GM12878 (cell line): Measurements from ENCODE around the gene USP4. TPM values are rescaled to one million over a fixed set of nuclear protein-coding genes. Genes with fewer than 3 reads are reported as not detected.

Source experiments
- BCL11A ChIP-seq: IDR thresholded peaks from 2 replicates; pipeline ENCODE4 v1.6.1; 2011; ENCODE audit warnings: low read depth, low read length
- CHD2 ChIP-seq: IDR thresholded peaks from 2 replicates; pipeline ENCODE4 v1.6.1; 2011; ENCODE audit warnings: low read depth, low read length, improper control_type of control experiment, borderline replicate concordance
- CTCF ChIP-seq, 3 experiments: IDR thresholded peaks in 2 of 3; conservative IDR thresholded peaks in 1 of 3; 2 replicates each; pipeline ENCODE4 v1.5.1; 2011; ENCODE audit warnings: low read depth in 3 of 3, low read length in 3 of 3, mild to moderate bottlenecking in 3 of 3, control low read depth in 2 of 3, moderate library complexity in 2 of 3, inconsistent platforms in 1 of 3, mixed read lengths in 1 of 3; ENCODE audit not compliant: control insufficient read depth in 2 of 3, insufficient read depth in 1 of 3; ENCODE audit errors: extremely low read depth in 1 of 3
- EZH2 ChIP-seq: IDR thresholded peaks from 2 replicates; pipeline ENCODE4 v1.6.1; 2012; ENCODE audit warnings: low read depth, mild to moderate bottlenecking, control low read depth, inconsistent platforms, low read length, borderline replicate concordance; ENCODE audit not compliant: control insufficient read depth
- FOS ChIP-seq: IDR thresholded peaks from 3 replicates; pipeline ENCODE4 v1.6.1; 2011; ENCODE audit warnings: borderline replicate concordance; ENCODE audit not compliant: insufficient read length; ENCODE audit errors: extremely low read depth
- HCFC1 ChIP-seq: fragments of 150-350 bp; IDR thresholded peaks from 2 replicates; pipeline ENCODE4 v1.6.1; 2014; ENCODE audit warnings: low read length
- MXI1 ChIP-seq: fragments of 150-350 bp; IDR thresholded peaks from 2 replicates; pipeline ENCODE4 v1.6.1; 2011; ENCODE audit warnings: low read depth, mild to moderate bottlenecking, inconsistent platforms, low read length, improper control_type of control experiment
- MYC ChIP-seq: IDR thresholded peaks from 2 replicates; pipeline ENCODE4 v1.6.1; 2011; ENCODE audit warnings: mild to moderate bottlenecking, low read length, moderate library complexity, inconsistent platforms; ENCODE audit not compliant: insufficient read depth, insufficient replicate concordance, insufficient read length, severe bottlenecking
- POLR2A ChIP-seq: IDR thresholded peaks from 2 replicates; pipeline ENCODE4 v1.6.1; 2011; ENCODE audit warnings: low read depth, mild to moderate bottlenecking, low read length
- PRDM15 ChIP-seq: fragments of 450-650 bp; formaldehyde crosslinking; IDR thresholded peaks from 2 replicates; pipeline ENCODE4 v1.4.0; 2020; ENCODE audit warnings: mild to moderate bottlenecking, moderate library complexity
- RBBP5 ChIP-seq: fragments of 200-600 bp; sonication (generic); conservative IDR thresholded peaks from 2 replicates; pipeline ENCODE4 v1.6.1; 2016
- SIN3A ChIP-seq: IDR thresholded peaks from 2 replicates; pipeline ENCODE4 v1.6.1; 2012; ENCODE audit warnings: low read depth, low read length, improper control_type of control experiment
- SREBF1 ChIP-seq: IDR thresholded peaks from 2 replicates; pipeline ENCODE4 v1.6.1; 2012; ENCODE audit warnings: mild to moderate bottlenecking, low read length
- SRF ChIP-seq, 2 experiments: IDR thresholded peaks; 2 replicates each; pipeline ENCODE4 v1.6.1; 2011; ENCODE audit warnings: low read depth in 2 of 2, low read length in 2 of 2, mild to moderate bottlenecking in 1 of 2, moderate library complexity in 1 of 2
- STAT3 ChIP-seq: IDR thresholded peaks from 2 replicates; pipeline ENCODE4 v1.6.1; 2011; ENCODE audit warnings: low read depth, low read length, improper control_type of control experiment
- SUPT20H ChIP-seq: IDR thresholded peaks from 2 replicates; pipeline ENCODE4 v1.6.1; 2011; ENCODE audit warnings: low read depth, mild to moderate bottlenecking, low read length, moderate library complexity, borderline replicate concordance; ENCODE audit not compliant: control insufficient read depth
- TAF1 ChIP-seq: IDR thresholded peaks from 2 replicates; pipeline ENCODE4 v1.6.1; 2011; ENCODE audit warnings: mild to moderate bottlenecking, low read depth, low read length, borderline replicate concordance
- ZBED1 ChIP-seq: IDR thresholded peaks from 2 replicates; pipeline ENCODE4 v1.6.1; 2016; ENCODE audit warnings: borderline replicate concordance
- ZNF207 ChIP-seq: fragments of 450-650 bp; IDR thresholded peaks from 2 replicates; pipeline ENCODE4 v1.6.1; 2014; ENCODE audit warnings: antibody characterized with exemption, mild to moderate bottlenecking, borderline replicate concordance
- ZNF592 ChIP-seq: fragments of 450-650 bp; IDR thresholded peaks from 2 replicates; pipeline ENCODE4 v1.6.1; 2017; ENCODE audit warnings: mild to moderate bottlenecking, moderate library complexity
- polyA plus RNA-seq, 11 experiments: library from polyadenylated mRNA; depleted of rRNA in 4 of 11; unstranded in 6 of 11; stranded (reverse) in 5 of 11; fragments of >200 nt; fragmentation: Nextera tagmentation in 4 of 11; fragmentation: Illumina TruSeq in 1 of 11; extraction: Ambion mirVana in 4 of 11; extraction: Trizol in 1 of 11; gene quantifications; 1 replicate in 1 of 11; 2 replicates in 10 of 11; pipeline versions ENCODE4 v1.2.1 to v1.2.3, GENCODE V29; 2011 to 2016; ENCODE audit warnings: inconsistent platforms in 2 of 11, missing spikeins in 2 of 11, low read depth in 1 of 11
- total RNA-seq, 4 experiments: library from RNA; depleted of rRNA in 3 of 4; stranded (reverse); fragments of >200 nt in 3 of 4; fragmentation: Illumina TruSeq in 1 of 4; extraction: Trizol in 1 of 4; gene quantifications; 2 replicates each; pipeline versions ENCODE4 v1.2.1 to v1.2.3, GENCODE V29; 2013 to 2021

Gene USP4
- total and polyA plus RNA-seq, 10 of the 15 experiments (the other 5 are each of a cell fraction or from before 2014, with no cell fraction given): 26.5 to 77.1 (median 66.0) TPM

- TF ChIP-seq MXI1: 0 out of 2 replicates have a peak, but pooled peaks have one; percentile 34
- no peak for TF ChIP-seq ZNF207
- TF ChIP-seq BCL11A: no peak
- TF ChIP-seq POLR2A: peak; percentile 90
- TF ChIP-seq SREBF1: no peak
- no peak for TF ChIP-seq ZNF592
- no peak for TF ChIP-seq MYC
- no peak; the same call in 1 of the 2 replicates for TF ChIP-seq TAF1
- TF ChIP-seq CHD2: peak; percentile 87
- no peak for TF ChIP-seq SUPT20H
- no peak for TF ChIP-seq PRDM15 (CRISPR knock-in tag)
- no peak for TF ChIP-seq FOS
- TF ChIP-seq EZH2: no peak
- no peak for TF ChIP-seq SIN3A
- TF ChIP-seq RBBP5: no peak
- no peak for TF ChIP-seq HCFC1
- TF ChIP-seq STAT3: no peak
- TF ChIP-seq ZBED1: no peak; the same call in 1 of the 2 replicates
- TF ChIP-seq SRF (IDR thresholded peaks at IDR 0.05; ENCODE audit: low read depth in 2 of 2, low read length in 2 of 2): no peak
- TF ChIP-seq CTCF (IDR thresholded peaks at IDR 0.05 in 2 of 3, conservative IDR thresholded peaks at IDR 0.05 in 1 of 3; ENCODE audit: control insufficient read depth in 2 of 3, extremely low read depth in 1 of 3, insufficient read depth in 1 of 3, low read depth in 3 of 3, low read length in 3 of 3): no peak
Measured at GRCh38 chr3:49276475-49277382, 63.1 kb downstream of the USP4 start, which contains the start of gene C3orf62 (continued).
